Mucosa of descending colon (tissue), 3 donors: ENCODE measurements around the gene PAM. TPM values are rescaled to one million over a fixed set of nuclear protein-coding genes. Genes with fewer than 3 reads are reported as not detected.
"Not testable (repeated sequence)": the region's sequence is repeated elsewhere in the genome, so short reads cannot be mapped to it uniquely, and the experiment has no call there.

Experiments
- ATAC-seq: fragments of 200-7000 bp; cut with Tn5 transposase; one replicate; pipeline ENCODE4 v1.9.1; 2020; ENCODE audit warnings: mild to moderate bottlenecking, moderate library complexity
- DNase-seq, 3 donors: peaks; one replicate each; pipeline ENCODE4 v3.0.0-alpha.2; 2020
- H3K36me3 ChIP-seq: fragments of 200-600 bp; one replicate; pipeline ENCODE4 v1.8.0; 2021; ENCODE audit warnings: low read depth, mild to moderate bottlenecking
- H3K4me1 ChIP-seq: fragments of 200-600 bp; one replicate; pipeline ENCODE4 v1.8.0; 2021; ENCODE audit warnings: low read depth, mild to moderate bottlenecking
- H3K4me3 ChIP-seq: fragments of 200-600 bp; one replicate; pipeline ENCODE4 v1.8.0; 2021; ENCODE audit warnings: mild to moderate bottlenecking
- H3K9me3 ChIP-seq: fragments of 200-600 bp; one replicate; pipeline ENCODE4 v1.8.0; 2021; ENCODE audit warnings: mild to moderate bottlenecking
- intact Hi-C, 2 donors: fragments of 100-400 bp; cut with DNase I in 1 of 2; cut with micrococcal nuclease in 1 of 2; formaldehyde crosslinking; loops; one replicate each; pipeline versions ENCODE4 v1.11.0 to v1.11.1; 2022; cut with DNase I, micrococcal nuclease
- total RNA-seq, 3 donors: library from RNA; stranded (reverse); fragmentation: NEBNext Ultra II Directional in 2 of 3; extraction: Animal tissue kit (Norgen Biotek cat#: 25700) in 2 of 3; gene quantifications; one replicate each; pipeline versions ENCODE4 v1.2.1 to v1.2.4, GENCODE V29; 2021 to 2023
- TF ChIP-seq, protein P1 (sequence below): fragments of 200-600 bp; IDR thresholded peaks from one replicate; pipeline ENCODE4 v1.8.0; 2022; ENCODE audit warnings: antibody characterized with exemption, mild to moderate bottlenecking
- donor health status: DM: no; HTN: no; CAD: no; lungs with moderate emphysema.
- donor health status: DM: no; HTN: no; CAD: no.
- donor health status: DM: no; HTN: yes; CAD: no.

The PAM gene
- total RNA-seq, 3 donors from 2014 or later: 59.7 to 164 (median 64.4) TPM

- DNase-seq (no peak), ATAC-seq (no peak)
- H3K4me3 ChIP-seq: no peak overlapping the region
- H3K36me3 ChIP-seq: no peaks in the 10 kb centered on the region
- H3K9me3 ChIP-seq: no peaks in the 10 kb centered on the region
- no peaks in the 10 kb centered on the region for H3K4me1 ChIP-seq
- intact Hi-C loops: no loop called here
- TF ChIP-seq, protein P1, sequence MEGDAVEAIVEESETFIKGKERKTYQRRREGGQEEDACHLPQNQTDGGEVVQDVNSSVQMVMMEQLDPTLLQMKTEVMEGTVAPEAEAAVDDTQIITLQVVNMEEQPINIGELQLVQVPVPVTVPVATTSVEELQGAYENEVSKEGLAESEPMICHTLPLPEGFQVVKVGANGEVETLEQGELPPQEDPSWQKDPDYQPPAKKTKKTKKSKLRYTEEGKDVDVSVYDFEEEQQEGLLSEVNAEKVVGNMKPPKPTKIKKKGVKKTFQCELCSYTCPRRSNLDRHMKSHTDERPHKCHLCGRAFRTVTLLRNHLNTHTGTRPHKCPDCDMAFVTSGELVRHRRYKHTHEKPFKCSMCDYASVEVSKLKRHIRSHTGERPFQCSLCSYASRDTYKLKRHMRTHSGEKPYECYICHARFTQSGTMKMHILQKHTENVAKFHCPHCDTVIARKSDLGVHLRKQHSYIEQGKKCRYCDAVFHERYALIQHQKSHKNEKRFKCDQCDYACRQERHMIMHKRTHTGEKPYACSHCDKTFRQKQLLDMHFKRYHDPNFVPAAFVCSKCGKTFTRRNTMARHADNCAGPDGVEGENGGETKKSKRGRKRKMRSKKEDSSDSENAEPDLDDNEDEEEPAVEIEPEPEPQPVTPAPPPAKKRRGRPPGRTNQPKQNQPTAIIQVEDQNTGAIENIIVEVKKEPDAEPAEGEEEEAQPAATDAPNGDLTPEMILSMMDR: no peak
Observed at GRCh38 chr5:102998224-102998623, 243.1 kb downstream of the PAM start.

DNA sequence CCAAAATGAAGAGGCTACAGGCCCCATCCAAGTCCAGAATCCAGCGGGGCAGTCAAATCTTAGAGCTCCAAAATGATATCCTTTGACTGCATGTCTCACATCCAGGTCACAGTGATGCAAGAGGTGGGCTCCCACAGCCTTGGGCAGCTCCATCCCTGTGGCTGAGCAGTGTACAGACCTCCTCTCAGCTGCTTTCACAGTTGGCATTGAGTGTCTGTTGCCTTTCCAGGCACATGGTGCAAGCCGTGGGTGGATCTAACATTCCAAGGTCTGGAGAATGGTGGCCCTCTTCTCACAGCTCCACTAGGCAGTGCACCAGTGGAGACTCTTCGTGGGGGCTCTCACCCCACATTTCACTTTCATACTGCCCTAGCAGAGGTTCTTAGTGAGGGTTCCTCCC, 244.1 kb downstream of the PAM start:
- H3K36me3 ChIP-seq: no peaks in the 10 kb centered on the region
- intact Hi-C loops: no loop called here
- H3K4me3 ChIP-seq: no peak overlapping the region
- no peaks in the 10 kb centered on the region for H3K9me3 ChIP-seq
- no peak for ATAC-seq
- TF ChIP-seq, protein P1: no peak
- H3K4me1 ChIP-seq: no peaks in the 10 kb centered on the region
- DNase-seq: peak in 1 of 3 donors; percentile 16

DNA sequence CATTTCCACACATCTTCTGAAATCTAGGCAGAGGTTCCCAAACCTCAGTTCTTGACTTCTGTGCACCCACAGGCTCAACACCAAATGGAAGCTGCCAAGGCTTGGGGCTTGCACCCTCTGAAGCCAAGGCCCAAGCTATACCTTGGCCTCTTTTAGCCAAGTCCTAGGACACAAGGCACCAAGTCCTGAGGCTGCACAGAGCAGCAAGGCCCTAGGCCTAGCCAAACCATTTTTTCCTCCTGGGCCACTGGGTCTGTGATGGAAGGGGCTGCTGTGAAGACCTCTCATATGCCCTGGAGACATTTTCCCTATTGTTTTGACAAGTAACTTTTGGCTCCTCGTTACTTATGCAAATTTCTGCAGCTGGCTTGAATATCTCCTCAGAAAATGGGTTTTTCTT, 244.5 kb downstream of the PAM start:
- not testable (repeated sequence) for ATAC-seq, DNase-seq, H3K36me3 ChIP-seq

GRCh38 chr5:103000089-103000488, 245.0 kb downstream of the PAM start:
- H3K36me3 ChIP-seq: no peaks in the 10 kb centered on the region
- ATAC-seq (no peak), DNase-seq (peak in 1 of 3 donors; percentile 2)
- intact Hi-C loops: no loop called here
- no peaks in the 10 kb centered on the region for H3K4me1 ChIP-seq
- H3K9me3 ChIP-seq: no peaks in the 10 kb centered on the region
- TF ChIP-seq, protein P1: no peak
- H3K4me3 ChIP-seq: no peak overlapping the region

More for the DNA sequence above, 244.5 kb downstream of the PAM start:
- H3K9me3 ChIP-seq, H3K4me3 ChIP-seq, intact Hi-C loops, H3K4me1 ChIP-seq: not testable (repeated sequence)

DNA sequence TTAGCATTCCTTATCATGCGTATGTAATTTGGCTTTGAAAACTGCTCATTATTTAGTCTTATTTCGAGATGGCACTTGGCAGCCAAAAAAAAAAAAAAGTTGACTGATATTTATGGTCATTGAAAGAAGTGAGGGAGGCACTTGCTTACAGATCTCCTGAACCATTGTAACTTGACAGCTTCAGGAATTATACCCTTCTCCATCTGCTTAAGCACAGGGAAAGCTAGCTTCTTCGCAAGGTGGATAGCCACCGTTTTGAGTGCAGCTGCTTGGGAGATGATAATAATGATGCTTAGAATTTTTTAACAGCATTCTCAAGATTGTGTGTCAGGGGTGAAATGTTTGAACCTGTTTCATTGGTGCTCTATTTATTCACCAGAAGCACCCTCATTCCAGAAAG, 248.8 kb downstream of the PAM start:
- no peaks in the 10 kb centered on the region for H3K9me3 ChIP-seq
- no peaks in the 10 kb centered on the region for H3K4me1 ChIP-seq
- TF ChIP-seq, protein P1: no peak
- H3K36me3 ChIP-seq: no peaks in the 10 kb centered on the region
- ATAC-seq (no peak), DNase-seq (no peak)
- no peak overlapping the region for H3K4me3 ChIP-seq
- intact Hi-C loops: no loop called here

DNA sequence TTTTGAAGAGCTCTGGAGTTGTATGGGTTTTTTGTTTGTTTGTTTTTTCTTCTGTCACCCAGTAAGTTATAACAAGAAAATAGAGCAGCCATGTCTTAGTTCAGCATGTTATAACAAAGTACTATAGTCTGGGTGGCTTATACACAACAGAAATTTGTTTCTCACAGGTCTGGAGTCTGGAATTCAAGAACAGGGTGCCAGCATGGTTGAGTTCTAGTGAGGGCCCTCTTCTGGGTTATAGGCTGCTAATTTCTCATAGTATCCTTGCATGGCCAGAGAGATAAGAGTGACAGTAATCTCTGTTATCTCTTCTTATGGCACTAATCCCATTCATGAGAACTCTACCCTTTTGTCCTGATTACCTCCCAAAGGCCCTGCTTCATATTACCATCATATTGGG, 250.2 kb downstream of the PAM start:
- no peak for DNase-seq
- intact Hi-C loops: no loop called here
- TF ChIP-seq, protein P1: no peak
- H3K36me3 ChIP-seq: no peaks in the 10 kb centered on the region
- no peak for ATAC-seq
- H3K4me3 ChIP-seq: no peak overlapping the region
- no peaks in the 10 kb centered on the region for H3K4me1 ChIP-seq
- no peaks in the 10 kb centered on the region for H3K9me3 ChIP-seq
